Measurements from ENCODE around the gene TEX13B.
"Not testable (repeated sequence)": the region's sequence is repeated elsewhere in the genome, so short reads cannot be mapped to it uniquely, and the experiment has no call there.

TEX13B gene, protein sequence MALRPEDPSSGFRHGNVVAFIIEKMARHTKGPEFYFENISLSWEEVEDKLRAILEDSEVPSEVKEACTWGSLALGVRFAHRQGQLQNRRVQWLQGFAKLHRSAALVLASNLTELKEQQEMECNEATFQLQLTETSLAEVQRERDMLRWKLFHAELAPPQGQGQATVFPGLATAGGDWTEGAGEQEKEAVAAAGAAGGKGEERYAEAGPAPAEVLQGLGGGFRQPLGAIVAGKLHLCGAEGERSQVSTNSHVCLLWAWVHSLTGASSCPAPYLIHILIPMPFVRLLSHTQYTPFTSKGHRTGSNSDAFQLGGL
- long read RNA-seq, donor 1 = 0 reads
- long read RNA-seq, donor 2 = 0 reads
- long read RNA-seq, donor 3 = 0 reads
- long read RNA-seq, donor 4 = 0 reads
- long read RNA-seq, donor 5 = 0 reads
- long read RNA-seq, donor 6 = 0 reads
- long read RNA-seq, donor 7 = 0 reads
- long read RNA-seq, donor 8 = 0 reads

DNA sequence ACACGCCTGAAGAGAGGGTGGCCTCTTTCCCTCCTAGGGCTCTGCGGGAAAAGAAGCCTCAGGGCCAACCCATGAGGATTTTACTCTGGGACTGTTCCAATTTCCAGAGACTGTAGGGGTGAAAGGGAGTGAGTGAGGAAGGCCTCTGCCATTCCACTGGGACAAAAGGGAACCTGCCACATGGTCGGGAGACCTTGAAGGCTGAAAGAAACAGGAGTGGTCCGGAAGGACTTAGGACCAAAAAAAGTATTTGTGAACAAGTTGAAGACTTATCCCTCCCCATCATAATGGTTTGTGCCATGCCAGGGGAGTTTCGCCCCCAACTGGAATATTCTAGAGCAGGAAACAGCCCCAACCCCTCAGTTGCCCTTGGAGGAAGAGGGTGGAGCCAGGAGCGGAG lies at the start of gene TEX13B:
Gene TEX13B (minus strand): TSS at position 15 of the 400 bp plus-strand sequence. CDS start 243 bp downstream, outside the sequence.
- DNase-seq = no peak

DNA sequence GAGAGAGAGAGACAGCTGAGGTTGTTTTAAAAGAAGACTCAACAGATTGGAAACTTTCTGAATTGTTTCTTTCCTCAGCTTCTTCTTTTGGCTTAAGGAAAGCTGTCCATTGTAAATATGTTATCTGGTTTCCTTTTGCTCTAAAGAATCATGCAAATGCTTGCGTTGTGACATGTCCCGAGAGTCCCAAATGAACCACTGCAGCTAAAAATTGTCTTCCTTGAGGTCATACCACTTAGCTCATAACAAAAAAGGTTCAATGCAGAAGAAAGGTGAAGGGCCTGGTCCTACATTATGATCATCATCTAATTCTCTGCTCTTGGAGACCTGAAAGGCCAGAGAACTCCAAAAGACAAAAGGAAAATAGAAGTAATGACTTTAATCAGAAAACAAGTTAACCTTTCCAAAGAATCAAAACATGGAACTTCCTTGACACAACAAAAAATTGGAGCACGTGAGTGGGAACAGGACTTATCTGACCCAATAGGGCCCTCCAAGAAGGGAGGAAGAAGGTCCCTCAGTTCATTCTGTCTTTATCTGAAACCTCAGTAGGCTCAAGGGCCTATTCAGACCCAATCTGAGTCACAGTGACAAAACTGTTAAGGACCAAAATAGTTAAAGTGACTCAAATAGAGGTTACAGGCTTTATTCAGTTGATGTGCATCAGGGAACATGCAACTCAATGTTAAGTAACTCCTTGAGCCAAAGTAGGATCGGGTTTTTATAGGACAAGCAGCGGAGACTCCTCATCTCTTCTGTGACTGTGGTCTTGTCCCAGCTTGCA lies 48.0 kb upstream of the TEX13B start:
- no peak for DNase-seq

DNA sequence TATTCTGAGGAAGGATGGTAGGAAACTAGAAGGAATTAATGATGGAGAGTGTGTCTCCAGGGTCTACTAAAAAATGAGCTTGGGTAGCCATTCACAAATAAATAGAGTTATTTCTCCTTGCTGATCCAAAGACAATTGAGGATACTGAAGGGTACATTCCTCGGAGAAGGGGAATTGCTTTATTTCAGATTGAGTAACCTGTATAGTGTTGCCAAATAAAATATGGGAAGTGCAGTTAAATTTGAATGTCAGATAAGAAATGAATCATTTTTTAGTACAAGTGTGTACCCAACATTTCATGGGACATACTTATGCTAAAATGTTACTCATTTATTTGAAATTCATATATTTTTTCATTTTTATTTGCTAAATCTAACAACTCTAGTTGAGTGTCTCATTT lies 46.7 kb upstream of the TEX13B start:
- no peak for DNase-seq

DNA sequence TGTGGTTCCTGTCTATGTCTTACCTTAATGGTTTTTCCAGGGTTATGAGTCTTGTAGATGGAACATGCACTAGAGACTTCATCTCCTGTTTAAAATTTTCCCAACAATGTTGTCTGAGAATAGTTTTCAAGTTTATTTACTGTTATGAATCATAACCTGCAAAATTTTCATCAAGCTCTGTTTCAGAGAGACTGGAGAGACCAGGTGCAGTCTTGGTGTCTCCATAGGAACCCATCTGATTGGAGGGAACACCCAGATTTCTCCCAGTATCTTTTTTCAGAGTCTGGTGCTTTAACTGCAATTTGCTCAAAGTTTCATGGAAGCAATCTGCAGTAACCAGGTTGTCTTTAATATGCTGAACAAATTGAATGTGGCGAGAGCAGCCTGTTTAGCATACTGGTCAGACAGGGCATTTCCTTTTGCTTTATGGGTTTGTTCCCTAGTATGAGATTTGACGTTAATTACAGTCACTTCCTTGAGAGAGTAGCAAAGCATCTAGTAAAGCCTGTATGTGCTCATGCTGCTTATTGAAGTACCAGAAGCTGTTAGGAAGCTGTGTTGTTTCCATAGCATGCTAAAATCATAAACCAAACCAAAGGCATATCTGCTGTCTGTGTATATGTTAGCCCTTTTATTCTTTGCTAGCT lies 43.9 kb upstream of the TEX13B start:
- no peak for DNase-seq

DNA sequence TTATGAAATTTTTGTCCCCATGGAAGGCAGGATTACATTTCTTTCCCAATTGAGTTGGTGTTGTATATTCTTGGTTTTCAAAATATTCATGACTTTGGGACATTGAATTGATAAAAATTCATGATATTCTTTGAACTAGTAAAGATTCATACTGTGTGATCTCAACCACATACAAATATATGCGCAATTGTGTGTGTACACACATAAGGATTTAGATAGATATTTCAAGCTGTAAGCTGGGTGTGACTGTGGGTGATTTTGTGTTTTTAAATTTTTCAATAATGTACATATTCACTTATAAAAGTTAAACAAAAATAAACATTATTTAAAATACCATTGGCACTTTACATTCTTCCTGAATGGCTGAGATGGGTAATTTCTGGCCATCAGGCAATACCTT lies 43.2 kb upstream of the TEX13B start:
- no peak for DNase-seq

DNA sequence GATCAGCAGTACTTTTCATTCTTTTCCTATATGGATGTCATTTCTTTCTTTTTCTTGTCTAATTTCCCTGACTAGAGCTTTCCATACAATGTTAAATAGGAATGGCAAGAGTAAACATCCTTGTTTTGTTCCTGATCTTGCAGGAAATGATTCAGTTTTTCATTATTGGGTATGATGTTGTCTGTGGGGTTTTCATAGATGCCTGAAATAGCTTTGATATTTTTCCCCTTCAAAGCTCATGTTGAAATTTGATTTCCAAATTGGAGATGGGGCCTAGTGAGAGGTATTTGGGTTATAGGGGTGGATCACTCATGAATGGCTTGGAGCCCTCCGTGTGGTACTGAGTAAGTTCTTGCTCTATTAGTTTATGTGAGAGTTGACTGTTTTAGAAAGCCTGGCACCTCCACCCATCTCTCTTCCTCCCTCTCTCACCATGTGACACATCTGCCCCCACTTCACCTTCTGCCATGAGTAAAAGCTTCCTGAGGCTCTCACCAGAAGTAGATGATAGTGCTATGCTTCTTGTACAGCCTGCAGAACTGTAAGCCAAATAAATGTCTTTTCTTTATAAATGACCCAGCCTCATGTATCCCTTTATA lies 40.4 kb upstream of the TEX13B start:
- DNase-seq = no peak

DNA sequence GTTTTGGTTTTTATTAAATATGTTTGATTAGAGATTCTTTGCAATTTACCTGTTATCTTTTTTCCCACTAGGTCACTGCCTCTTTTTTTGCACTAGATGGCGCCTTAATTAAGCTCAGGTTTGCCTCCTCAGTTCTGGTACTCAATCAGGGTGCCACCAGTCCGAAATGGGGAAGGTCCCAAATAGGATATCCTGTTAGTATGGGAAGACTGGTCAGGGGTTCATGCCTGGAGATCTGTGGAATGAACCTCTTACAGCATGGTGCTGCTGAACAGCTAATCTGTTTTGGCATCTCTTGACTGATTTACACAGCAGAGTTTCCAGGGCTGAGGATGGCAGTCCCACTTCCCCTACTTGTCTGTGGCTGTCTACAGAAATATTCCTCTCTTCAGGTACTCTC lies 38.5 kb upstream of the TEX13B start:
- DNase-seq = no peak

DNA sequence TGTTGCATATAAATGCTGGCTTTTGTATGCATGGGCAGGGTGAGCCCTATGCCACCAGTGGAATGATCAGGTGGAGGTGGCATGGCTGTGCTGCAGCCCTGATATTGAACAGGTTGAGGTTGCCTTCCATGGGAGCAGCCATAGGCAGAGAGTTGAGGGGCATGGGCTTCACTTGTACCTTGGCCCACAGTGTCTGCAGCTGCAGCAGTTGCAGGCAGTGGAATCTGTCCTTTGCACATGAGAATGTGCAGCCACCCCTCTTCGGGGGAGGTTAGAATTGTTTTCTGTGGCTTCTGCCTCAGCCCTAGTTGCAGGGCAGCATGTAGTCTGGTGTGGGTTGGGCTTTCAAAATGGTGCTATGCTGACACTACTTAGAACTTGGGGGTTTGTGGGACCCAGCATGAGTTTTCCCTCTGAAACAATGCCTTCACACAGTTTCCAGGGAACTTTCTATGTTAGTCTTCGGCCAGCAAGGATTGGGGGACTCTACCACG lies 37.3 kb upstream of the TEX13B start:
- DNase-seq = no peak

DNA sequence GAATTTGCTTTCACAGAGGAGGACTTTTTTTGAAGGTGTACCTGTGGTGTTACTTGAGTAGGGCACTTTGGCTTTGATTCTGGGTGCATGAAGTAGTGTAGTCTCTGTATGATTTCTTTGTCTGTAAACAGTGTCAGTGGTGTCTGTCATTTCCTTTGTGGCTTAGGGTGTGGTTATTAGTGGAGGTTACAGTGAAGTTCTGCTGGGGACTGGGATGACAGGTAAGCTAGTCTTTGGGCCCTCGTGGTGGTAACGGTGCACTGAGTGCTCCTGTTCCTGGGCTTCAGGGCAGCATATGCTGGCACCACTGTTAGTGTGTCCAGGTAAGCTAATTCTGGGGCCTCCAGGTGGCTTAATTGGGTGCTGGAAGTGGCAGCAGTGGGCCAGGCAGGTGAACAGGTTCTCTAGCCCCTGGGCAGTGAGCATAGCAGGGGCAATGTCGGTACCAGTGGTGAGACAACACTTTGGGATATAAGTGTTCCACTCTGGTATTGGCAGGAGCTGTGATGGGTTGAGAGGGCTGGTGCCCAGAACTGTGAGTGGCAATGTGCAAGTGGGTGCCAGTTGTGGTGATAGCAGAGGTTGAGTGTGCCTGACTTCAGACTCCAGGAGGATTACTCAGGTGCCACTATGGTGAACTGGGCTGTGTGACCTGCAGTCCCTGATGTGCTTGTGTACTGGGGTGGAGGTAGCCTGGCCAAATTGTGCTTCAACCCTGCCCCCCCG lies 36.6 kb upstream of the TEX13B start:
- DNase-seq = no peak

DNA sequence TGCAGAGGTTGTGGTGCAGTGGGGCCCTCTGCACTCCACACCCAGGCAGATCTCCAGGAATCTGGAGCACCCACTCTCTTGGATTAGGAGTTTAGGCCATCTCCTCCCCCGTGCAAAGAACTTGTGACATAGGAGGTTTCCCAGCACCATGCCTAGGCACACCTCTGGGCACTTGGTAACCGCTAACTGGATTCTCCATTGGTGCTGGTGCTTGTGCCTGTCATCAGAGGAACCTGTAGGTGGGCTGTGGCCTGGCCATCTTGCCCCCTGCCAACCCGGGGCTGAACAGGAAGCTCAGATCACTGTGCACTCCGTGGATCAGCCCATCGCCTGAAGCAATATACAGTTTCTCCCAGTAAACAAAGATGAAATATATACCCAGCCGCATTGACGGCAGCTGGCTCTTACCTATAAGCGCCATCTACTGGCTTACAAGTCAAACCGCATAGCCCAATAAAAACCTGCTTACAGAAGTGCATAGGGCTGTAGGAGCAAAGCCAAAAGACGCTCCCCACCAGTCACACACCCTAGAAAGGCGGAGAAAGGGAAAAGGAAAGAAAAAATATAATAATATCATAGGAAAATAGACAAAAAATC lies 19.1 kb upstream of the TEX13B start:
- no peak for DNase-seq

DNA sequence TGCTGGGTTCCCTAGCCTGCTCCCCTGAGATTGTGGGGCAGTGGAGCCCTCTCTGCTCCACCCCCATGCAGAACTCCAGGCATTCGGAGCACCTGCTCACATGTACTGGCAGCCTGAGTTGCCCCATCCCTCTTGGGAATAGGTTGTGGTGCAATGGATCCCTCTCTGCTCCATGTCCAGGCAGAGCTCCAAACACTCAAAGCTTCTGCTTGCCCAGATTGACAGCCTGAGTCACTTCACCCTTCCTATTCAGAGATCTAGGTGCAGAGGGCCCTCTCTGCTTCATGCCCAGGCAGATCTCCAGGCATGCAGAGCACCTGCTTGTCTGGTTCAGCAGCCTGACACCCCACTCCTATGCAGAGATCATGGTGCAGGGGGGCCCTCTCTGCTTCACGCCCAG lies 18.6 kb upstream of the TEX13B start:
- DNase-seq = no peak

DNA sequence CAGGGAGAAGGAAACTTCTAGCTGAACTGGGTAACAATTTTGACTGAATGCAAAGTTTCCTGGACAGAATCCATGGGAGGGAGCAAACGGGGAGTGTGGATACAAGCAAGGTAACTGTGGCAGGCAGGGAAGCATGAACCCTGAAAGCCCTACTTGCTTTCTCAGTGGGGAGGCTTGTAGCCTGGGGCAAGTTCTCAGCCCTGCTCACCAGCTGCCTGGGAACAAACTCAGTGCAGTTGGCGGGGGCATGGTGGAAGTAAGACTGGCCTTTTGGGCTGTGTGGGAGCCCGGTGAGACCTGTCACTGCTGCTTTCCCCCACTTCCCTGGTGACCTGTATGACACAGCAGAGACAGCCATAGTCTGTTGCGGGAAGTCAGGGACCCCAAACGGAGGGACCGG lies 14.0 kb upstream of the TEX13B start:
- DNase-seq = no peak

DNA sequence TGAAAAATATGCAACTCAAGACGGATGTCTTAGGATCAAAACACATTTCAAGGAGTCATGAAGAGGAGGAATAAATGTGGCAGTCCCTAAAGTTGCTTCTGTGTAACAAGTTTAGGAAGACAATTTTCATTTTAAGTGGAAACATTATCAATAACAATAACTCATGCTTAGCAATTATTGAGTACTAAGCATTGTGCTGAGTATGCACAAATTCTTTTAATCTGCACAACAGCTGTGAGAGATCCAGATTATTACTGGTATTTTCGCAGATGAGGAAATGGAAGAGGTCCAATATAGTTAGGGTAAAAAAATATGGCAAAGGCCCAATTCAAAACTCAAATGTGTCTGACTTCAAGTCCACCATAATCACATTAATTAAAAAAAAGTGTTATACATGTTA lies 2.9 kb upstream of the TEX13B start:
- DNase-seq = no peak

DNA sequence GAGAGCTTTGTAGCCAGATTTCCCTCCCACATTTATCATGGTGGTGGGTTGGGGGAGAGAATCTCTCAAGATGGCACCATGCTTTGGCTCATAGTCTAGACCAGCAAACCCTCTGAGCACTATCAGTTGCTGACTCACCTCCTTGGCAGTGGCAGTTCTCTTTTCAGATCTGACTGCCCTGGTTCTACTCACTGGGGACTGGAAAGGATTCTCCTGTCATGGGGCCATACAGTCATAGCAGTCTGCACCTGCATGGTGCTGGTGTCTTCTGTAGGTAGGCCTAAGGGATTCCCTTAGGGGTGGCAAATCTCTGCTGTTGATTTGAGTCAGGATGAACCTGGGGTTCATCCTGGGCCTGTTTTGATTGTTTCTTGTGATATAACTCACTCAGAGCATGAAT lies 2.6 kb downstream of the TEX13B start:
- no peak for DNase-seq

DNA sequence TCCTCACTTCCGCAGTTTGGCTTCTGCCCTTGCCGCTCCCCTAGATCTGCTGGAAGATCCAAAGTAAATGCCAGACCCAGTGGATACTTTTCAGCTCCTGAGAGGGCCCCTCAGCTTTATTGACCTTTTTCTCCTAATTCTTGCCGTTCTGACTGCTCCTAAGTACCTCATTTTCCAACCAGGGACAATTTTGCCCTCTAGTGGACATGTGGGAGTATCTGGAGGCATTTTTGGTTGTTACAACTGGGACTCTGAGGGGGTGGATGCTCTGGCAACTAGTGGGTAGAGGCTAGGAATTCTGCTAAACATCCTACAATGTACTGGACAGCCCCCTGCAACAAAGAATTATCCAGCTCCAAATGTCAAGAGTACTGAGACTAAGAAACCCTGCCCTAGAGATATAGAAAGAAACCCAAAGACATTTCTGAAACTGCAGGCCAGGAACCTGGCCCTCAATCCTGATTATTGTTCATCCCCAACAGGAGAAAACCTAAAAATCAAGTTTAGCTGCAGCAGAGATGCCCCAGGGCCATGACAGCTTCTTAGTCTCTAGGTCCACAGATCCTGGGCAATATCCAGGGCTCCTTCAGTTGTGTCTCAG lies 3.4 kb downstream of the TEX13B start:
- no peak for DNase-seq

DNA sequence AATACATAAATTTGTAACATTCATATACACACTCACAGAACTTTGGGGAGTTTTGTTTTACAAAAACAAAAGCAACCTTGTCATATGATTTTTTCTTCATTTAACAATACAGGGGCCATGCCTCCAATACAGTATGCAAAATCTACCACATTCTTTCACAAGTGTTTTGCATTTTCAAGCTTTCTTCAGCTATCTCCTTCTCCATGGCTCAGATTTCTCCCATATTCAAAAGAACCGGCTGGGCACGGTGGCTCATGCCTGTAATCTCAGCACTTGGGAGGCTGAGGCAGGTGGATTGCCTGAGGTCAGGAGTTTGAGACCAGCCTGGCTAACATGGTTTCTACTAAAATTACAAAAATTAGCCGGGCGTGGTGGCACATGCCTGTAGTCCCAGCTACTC lies 4.1 kb downstream of the TEX13B start:
- DNase-seq = no peak

DNA sequence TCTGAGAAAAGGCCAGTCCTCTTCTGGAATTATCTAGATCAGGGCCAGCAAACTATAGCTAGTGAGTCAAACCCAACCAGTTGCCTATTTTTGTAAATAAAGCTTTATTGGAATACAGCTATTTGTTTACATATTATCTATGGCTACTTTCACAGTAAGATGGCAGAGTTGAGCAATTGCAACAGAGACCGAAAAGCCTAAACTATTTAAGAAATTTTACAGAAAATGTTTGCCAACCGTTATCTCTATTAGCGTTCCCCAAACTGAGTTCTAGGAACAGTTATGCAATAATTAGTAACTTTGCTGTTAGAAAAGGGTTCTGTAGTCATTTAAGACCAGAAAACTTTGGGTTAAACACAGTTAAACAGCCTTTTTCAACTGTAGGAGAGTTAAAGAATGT lies 10.5 kb downstream of the TEX13B start:
- no peak for DNase-seq

DNA sequence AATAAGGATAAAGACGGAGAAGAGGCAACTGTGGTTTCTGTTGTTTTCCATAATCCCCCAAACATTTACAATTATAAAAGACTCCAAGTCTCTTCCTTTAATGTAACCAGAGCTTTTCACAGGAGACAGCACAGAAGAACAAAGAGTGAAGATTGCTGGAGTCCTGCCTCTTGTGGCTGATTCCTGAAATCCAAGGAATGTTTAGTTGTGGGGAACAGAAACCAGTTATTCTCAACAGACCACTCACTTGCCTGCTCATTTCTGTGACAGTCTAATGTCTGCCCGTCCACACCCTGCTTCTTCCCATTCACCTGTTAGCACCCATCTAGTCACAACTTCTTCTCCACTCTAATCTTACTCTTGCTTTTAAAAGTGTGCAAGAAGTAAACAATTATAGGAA lies 12.1 kb downstream of the TEX13B start:
- DNase-seq = no peak

DNA sequence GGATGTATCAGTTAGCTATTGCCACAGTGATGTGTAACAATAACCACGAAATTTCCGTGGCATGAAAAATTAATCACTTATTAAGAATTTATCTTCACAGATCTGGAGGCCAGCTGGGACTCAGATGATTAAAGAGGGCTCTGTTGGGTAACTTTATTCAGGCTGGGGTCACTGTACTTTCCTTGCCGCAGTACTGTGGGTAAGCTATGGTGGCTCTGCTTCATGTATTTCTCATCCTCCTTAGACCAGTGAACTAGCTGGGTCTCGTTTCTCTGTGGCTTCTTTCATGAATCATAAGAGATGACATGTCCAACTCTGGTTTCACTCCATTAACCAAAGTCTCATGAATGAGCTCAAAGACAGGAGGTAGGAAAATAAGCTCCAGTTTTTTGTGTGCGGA lies 13.5 kb downstream of the TEX13B start:
- DNase-seq = no peak

DNA sequence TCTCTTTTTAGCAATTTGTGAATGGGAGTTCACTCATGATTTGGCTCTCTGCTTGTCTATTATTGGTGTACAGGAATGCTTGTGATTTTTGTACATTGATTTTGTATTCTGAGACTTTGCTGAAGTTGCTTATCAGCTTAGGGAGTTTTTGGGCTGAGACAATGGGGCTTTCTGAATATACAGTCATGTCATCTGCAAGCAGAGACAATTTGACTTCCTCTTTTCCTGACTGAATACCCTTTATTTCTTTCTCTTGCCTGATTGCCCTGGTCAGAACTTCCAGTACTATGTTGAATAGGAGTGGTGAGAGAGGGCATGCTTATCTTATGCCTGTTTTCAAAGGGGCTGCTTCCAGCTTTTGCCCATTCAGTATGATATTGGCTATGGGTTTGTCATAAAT lies 26.8 kb downstream of the TEX13B start:
- DNase-seq = not testable (repeated sequence)

DNA sequence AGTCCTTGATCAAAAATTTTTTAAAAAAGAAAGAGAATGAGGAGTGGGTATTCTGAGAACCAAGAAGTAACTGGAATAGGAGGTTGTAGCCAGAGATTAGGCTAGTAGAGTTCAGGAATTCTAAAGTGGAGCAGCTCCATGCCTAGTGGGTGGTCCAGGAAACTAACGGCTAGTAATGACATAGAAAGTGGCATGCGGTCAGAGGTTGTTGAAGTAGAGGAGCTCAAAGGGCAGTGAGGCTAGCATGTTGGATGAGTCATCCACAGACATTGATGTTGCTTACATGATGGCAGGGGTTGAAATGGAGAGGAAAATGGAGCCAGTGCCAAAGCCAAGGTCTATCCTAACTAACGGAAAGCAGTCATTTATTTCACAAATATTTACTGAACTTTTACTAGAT lies 42.1 kb downstream of the TEX13B start:
- DNase-seq = no peak
